Measurements from ENCODE around the gene SYT10.
"Not testable (repeated sequence)": the region's sequence is repeated elsewhere in the genome, so short reads cannot be mapped to it uniquely, and the experiment has no call there.

Gene SYT10

GRCh38 chr12:33349791-33350190 lies 89.8 kb downstream of the SYT10 start:
- Histone ChIP-seq H3K9ac (ENCODE audit: low read length) (no peak overlapping the region), H3K27ac (ENCODE audit: low read depth, low read length) (no peak overlapping the region), H3K36me3 (ENCODE audit: insufficient read depth, low read length) (no peaks in the 10 kb centered on the region), H3K4me3 (ENCODE audit: low read depth in 1 of 2, low read length in 2 of 2) (no peak overlapping the region), H3K9me3 (ENCODE audit: low read length) (no peaks in the 10 kb centered on the region), H3K27me3 (ENCODE audit: control insufficient read depth in 1 of 2, insufficient read depth in 2 of 2, low read length in 2 of 2) (no peaks in the 10 kb centered on the region), H3K4me1 (ENCODE audit: insufficient read depth, low read length) (no peaks in the 10 kb centered on the region)

- H3K36me3 ChIP-seq (ENCODE audit: insufficient read depth, low read length); H3K9ac ChIP-seq (ENCODE audit: low read length); H3K27me3 ChIP-seq (ENCODE audit: control insufficient read depth in 1 of 2, insufficient read depth in 2 of 2, low read length in 2 of 2); H3K4me3 ChIP-seq (ENCODE audit: low read depth in 1 of 2, low read length in 2 of 2); H3K27ac ChIP-seq (ENCODE audit: low read depth, low read length); H3K4me1 ChIP-seq (ENCODE audit: insufficient read depth, low read length); H3K9me3 ChIP-seq (ENCODE audit: low read length): not testable (repeated sequence)
These were observed 107.6 kb downstream of the SYT10 start for GRCh38 chr12:33331961-33332398.

GRCh38 chr12:33330940-33331339 lies 108.7 kb downstream of the SYT10 start:
- Histone ChIP-seq H3K27me3 (ENCODE audit: control insufficient read depth in 1 of 2, insufficient read depth in 2 of 2, low read length in 2 of 2) (no peaks in the 10 kb centered on the region), H3K27ac (ENCODE audit: low read depth, low read length) (no peak overlapping the region), H3K36me3 (ENCODE audit: insufficient read depth, low read length) (no peaks in the 10 kb centered on the region), H3K9ac (ENCODE audit: low read length) (no peak overlapping the region), H3K4me3 (ENCODE audit: low read depth in 1 of 2, low read length in 2 of 2) (no peak overlapping the region), H3K9me3 (ENCODE audit: low read length) (no peaks in the 10 kb centered on the region), H3K4me1 (ENCODE audit: insufficient read depth, low read length) (no peaks in the 10 kb centered on the region)

Measured in muscle layer of colon (tissue), 2 donors.